Measurements from ENCODE around the gene CCDC134.

DNA sequence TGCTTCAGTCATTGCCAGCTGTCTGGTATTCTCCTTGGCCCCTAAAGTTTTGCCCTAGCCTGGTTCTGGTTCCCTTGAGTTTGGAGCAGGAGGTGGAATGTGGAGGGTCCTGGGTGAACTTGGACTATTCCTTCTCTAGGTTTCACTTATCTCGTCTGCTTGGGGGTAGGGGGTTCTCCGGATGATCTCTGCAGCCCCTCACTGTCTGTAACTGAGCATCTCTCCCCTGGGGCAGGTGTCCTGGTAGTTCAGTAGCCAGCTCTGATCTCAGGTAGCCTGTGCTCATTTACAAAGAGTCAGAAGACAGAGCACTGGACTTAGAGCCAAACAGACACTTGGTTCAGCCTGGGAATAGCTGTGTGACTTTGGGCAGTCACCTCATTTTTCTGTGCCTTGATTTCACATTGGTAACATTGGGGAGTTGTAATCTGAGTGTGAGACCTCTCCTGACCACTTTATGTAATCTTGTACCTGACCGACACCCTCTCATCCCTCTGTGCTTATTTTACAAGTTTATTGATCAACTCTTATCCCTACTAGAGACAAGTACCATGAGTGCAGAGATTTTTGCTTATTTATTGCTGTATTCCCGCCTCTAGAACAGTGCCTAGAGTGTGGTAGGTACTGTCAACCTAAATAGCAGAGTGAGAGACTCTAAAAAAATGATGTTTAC is 804 bp downstream of the CCDC134 start:
- TF ChIP-seq, protein P1, sequence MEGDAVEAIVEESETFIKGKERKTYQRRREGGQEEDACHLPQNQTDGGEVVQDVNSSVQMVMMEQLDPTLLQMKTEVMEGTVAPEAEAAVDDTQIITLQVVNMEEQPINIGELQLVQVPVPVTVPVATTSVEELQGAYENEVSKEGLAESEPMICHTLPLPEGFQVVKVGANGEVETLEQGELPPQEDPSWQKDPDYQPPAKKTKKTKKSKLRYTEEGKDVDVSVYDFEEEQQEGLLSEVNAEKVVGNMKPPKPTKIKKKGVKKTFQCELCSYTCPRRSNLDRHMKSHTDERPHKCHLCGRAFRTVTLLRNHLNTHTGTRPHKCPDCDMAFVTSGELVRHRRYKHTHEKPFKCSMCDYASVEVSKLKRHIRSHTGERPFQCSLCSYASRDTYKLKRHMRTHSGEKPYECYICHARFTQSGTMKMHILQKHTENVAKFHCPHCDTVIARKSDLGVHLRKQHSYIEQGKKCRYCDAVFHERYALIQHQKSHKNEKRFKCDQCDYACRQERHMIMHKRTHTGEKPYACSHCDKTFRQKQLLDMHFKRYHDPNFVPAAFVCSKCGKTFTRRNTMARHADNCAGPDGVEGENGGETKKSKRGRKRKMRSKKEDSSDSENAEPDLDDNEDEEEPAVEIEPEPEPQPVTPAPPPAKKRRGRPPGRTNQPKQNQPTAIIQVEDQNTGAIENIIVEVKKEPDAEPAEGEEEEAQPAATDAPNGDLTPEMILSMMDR (IDR thresholded peaks at IDR 0.05) = no peak
- TF ChIP-seq, protein P2, sequence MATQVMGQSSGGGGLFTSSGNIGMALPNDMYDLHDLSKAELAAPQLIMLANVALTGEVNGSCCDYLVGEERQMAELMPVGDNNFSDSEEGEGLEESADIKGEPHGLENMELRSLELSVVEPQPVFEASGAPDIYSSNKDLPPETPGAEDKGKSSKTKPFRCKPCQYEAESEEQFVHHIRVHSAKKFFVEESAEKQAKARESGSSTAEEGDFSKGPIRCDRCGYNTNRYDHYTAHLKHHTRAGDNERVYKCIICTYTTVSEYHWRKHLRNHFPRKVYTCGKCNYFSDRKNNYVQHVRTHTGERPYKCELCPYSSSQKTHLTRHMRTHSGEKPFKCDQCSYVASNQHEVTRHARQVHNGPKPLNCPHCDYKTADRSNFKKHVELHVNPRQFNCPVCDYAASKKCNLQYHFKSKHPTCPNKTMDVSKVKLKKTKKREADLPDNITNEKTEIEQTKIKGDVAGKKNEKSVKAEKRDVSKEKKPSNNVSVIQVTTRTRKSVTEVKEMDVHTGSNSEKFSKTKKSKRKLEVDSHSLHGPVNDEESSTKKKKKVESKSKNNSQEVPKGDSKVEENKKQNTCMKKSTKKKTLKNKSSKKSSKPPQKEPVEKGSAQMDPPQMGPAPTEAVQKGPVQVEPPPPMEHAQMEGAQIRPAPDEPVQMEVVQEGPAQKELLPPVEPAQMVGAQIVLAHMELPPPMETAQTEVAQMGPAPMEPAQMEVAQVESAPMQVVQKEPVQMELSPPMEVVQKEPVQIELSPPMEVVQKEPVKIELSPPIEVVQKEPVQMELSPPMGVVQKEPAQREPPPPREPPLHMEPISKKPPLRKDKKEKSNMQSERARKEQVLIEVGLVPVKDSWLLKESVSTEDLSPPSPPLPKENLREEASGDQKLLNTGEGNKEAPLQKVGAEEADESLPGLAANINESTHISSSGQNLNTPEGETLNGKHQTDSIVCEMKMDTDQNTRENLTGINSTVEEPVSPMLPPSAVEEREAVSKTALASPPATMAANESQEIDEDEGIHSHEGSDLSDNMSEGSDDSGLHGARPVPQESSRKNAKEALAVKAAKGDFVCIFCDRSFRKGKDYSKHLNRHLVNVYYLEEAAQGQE (IDR thresholded peaks at IDR 0.05; ENCODE audit: insufficient read depth in 1 of 2, low read depth in 2 of 2, low read length in 1 of 2) = no peak
